ENCODE measurements around the gene TMEM231. TPM values are rescaled to one million over a fixed set of nuclear protein-coding genes. Genes with fewer than 3 reads are reported as not detected.
A peak's percentile ranks its signal among the peaks of the same experiment; 100 is the strongest.

The TMEM231 gene
- total RNA-seq, 1 experiment from 2014 or later: 9.7 TPM

- TF ChIP-seq CEBPB (IDR thresholded peaks at IDR 0.05; ENCODE audit: low read depth) (no peak), SRF (IDR thresholded peaks at IDR 0.05; ENCODE audit: low read depth) (no peak), POLR2A (IDR thresholded peaks at IDR 0.05; ENCODE audit: borderline replicate concordance, extremely low read depth, insufficient read depth, insufficient read length) (no peak), TCF7L2 (IDR thresholded peaks at IDR 0.05; ENCODE audit: borderline replicate concordance, extremely low read depth, insufficient read depth, insufficient read length) (no peak), EGR1 (IDR thresholded peaks at IDR 0.05; ENCODE audit: low read depth) (no peak), SIN3A (IDR thresholded peaks at IDR 0.05; ENCODE audit: low read depth) (no peak), ELF1 (IDR thresholded peaks at IDR 0.05; ENCODE audit: borderline replicate concordance, low read depth) (no peak), CTCF (IDR thresholded peaks at IDR 0.05 in 2 of 3, conservative IDR thresholded peaks at IDR 0.05 in 1 of 3; ENCODE audit: borderline replicate concordance in 1 of 3, insufficient read depth in 1 of 3, low read depth in 2 of 3, low read length in 2 of 3) (no peak)
- peaks cover 5% of the 10 kb centered on the region; the same call in 1 of the 2 replicates for H3K79me2 ChIP-seq (ENCODE audit: insufficient read depth, low read length)
- H3K4me3 ChIP-seq (replicated peaks in 1 of 2; ENCODE audit: low read depth in 1 of 2, low read length in 2 of 2): peak overlapping the region in 1 of 2 experiments; percentile 70; a peak in 3 of 4 replicates
- peak overlapping the region; percentile 76 for H3K9ac ChIP-seq (ENCODE audit: low read length)
- H3K9me3 ChIP-seq (ENCODE audit: control insufficient read depth in 1 of 2, insufficient read depth in 1 of 2, low read depth in 1 of 2, low read length in 2 of 2): no peaks in the 10 kb centered on the region
- no peak overlapping the region for H2AFZ ChIP-seq (ENCODE audit: low read depth, low read length, poor library complexity, severe bottlenecking)
- ChIA-PET POLR2A (interaction anchor here (0.6 to 1.5 kb wide), 3 partner anchors 9 to 51 kb away, joined by 3 to 4 read pairs (median 3); no protein-coding TSS in a partner anchor), CTCF (no interaction called here), RAD21 (ENCODE audit: low non-redundant PET in 1 of 2, low total read pairs in 2 of 2, uncharacterized antibody in 2 of 2, unreplicated experiment in 2 of 2) (no interaction called here)
- DNase-seq (ENCODE audit: low read depth, low spot score): no peak
- peaks cover 25 to 44% of the 10 kb centered on the region in 2 experiments for H3K4me1 ChIP-seq (ENCODE audit: control insufficient read depth in 1 of 2, insufficient read depth in 2 of 2, low read length in 2 of 2)
- no peak for ATAC-seq
- BruUV-seq (replicated peaks): no TSS peak
- H3K9me2 ChIP-seq (ENCODE audit: insufficient read depth): no peaks in the 10 kb centered on the region
- H3K36me3 ChIP-seq (ENCODE audit: control insufficient read depth in 1 of 2, insufficient read depth in 2 of 2, low read length in 2 of 2): no peaks in the 10 kb centered on the region
- intact Hi-C loops (cut with micrococcal nuclease): no loop called here
- H3K27ac ChIP-seq (ENCODE audit: low read depth, low read length): no peak overlapping the region
- H3K27me3 ChIP-seq (ENCODE audit: insufficient read depth, low read length): no peaks in the 10 kb centered on the region
- H4K20me1 ChIP-seq (ENCODE audit: insufficient read depth): no peaks in the 10 kb centered on the region
- peak overlapping the region; percentile 94 for H3K4me2 ChIP-seq (ENCODE audit: low read length)
Observed at GRCh38 chr16:75494184-75494583, 61.9 kb downstream of the TMEM231 start.

GRCh38 chr16:75491876-75492275, 64.2 kb downstream of the TMEM231 start:
- Histone ChIP-seq H3K9ac (ENCODE audit: low read length) (peak overlapping the region; percentile 11; the same call in 1 of the 2 replicates), H3K36me3 (ENCODE audit: control insufficient read depth in 1 of 2, insufficient read depth in 2 of 2, low read length in 2 of 2) (no peaks in the 10 kb centered on the region), H3K4me3 (replicated peaks in 1 of 2; ENCODE audit: low read depth in 1 of 2, low read length in 2 of 2) (no peak overlapping the region), H3K4me1 (ENCODE audit: control insufficient read depth in 1 of 2, insufficient read depth in 2 of 2, low read length in 2 of 2) (peaks cover 25 to 42% of the 10 kb centered on the region in 2 experiments), H3K9me2 (ENCODE audit: insufficient read depth) (no peaks in the 10 kb centered on the region), H3K4me2 (ENCODE audit: low read length) (peak overlapping the region; percentile 38), H3K9me3 (ENCODE audit: control insufficient read depth in 1 of 2, insufficient read depth in 1 of 2, low read depth in 1 of 2, low read length in 2 of 2) (no peaks in the 10 kb centered on the region), H3K27ac (ENCODE audit: low read depth, low read length) (no peak overlapping the region), H3K27me3 (ENCODE audit: insufficient read depth, low read length) (no peaks in the 10 kb centered on the region), H4K20me1 (ENCODE audit: insufficient read depth) (no peaks in the 10 kb centered on the region), H2AFZ (ENCODE audit: low read depth, low read length, poor library complexity, severe bottlenecking) (no peak overlapping the region), H3K79me2 (ENCODE audit: insufficient read depth, low read length) (peaks cover 5% of the 10 kb centered on the region; the same call in 1 of the 2 replicates)
- ChIA-PET RAD21 (ENCODE audit: low non-redundant PET in 1 of 2, low total read pairs in 2 of 2, uncharacterized antibody in 2 of 2, unreplicated experiment in 2 of 2) (interaction anchor here (0.8 to 0.9 kb wide), 2 partner anchors 26 to 30 kb away, joined by 3 to 5 read pairs; no protein-coding TSS in a partner anchor), CTCF (interaction anchor here (0.6 to 1.3 kb wide), 5 partner anchors 9 to 130 kb away, joined by 3 to 8 read pairs (median 4); no protein-coding TSS in a partner anchor), POLR2A (no interaction called here)
- DNase-seq (ENCODE audit: low read depth, low spot score) (no peak), ATAC-seq (peak; percentile 69)
- TF ChIP-seq EZH2 (IDR thresholded peaks at IDR 0.05): no peak
- TF ChIP-seq CTCF (IDR thresholded peaks at IDR 0.05 in 2 of 3, conservative IDR thresholded peaks at IDR 0.05 in 1 of 3; ENCODE audit: borderline replicate concordance in 1 of 3, insufficient read depth in 1 of 3, low read depth in 2 of 3, low read length in 2 of 3): peak; percentile 47 to 51 (median 48); a peak in 4 of 6 replicates
- peak; percentile 74 for TF ChIP-seq RAD21 (IDR thresholded peaks at IDR 0.05; ENCODE audit: low read depth)
- 0 out of 2 replicates have a peak, but pooled peaks have one; percentile 16 for TF ChIP-seq POLR2AphosphoS5 (IDR thresholded peaks at IDR 0.05; ENCODE audit: low read depth, low read length)
- BruUV-seq (replicated peaks): no TSS peak
- intact Hi-C loops (cut with micrococcal nuclease): no loop called here
